Keratinocyte (primary cell): ENCODE results near the gene TRIM54. TPM values are rescaled to one million over a fixed set of nuclear protein-coding genes. Genes with fewer than 3 reads are reported as not detected.

Experiments
- DNase-seq: peaks from one replicate; pipeline ENCODE4 v3.0.0-alpha.2; 2011; ENCODE audit warnings: low read depth, missing footprints, low spot score
- FAIRE-seq: peaks from 2 replicates; lab custom pipeline; 2011; peaks lifted over from hg19 to GRCh38; lab: Jason Lieb, UNC
- H2AFZ ChIP-seq: 2 replicates; pipeline ENCODE4 v1.6.0; 2012; ENCODE audit warnings: low read length, control low read depth, inconsistent platforms; ENCODE audit not compliant: control insufficient read depth
- H3K27ac ChIP-seq: 2 replicates; pipeline ENCODE4 v1.5.1; 2011; ENCODE audit warnings: low read length; ENCODE audit not compliant: control insufficient read depth, insufficient read depth
- H3K27me3 ChIP-seq: 3 replicates; pipeline ENCODE4 v1.6.0; 2011; ENCODE audit warnings: low read length; ENCODE audit not compliant: control insufficient read depth, insufficient read depth; ENCODE audit errors: extremely low read depth
- H3K36me3 ChIP-seq, 2 experiments: 2 replicates in 1 of 2; 3 replicates in 1 of 2; pipeline ENCODE4 v1.5.1; 2011; ENCODE audit warnings: low read length in 2 of 2, mild to moderate bottlenecking in 1 of 2; ENCODE audit not compliant: control insufficient read depth in 2 of 2, insufficient read depth in 2 of 2; ENCODE audit errors: extremely low read depth in 1 of 2
- H3K4me1 ChIP-seq: 3 replicates; pipeline ENCODE4 v1.5.1; 2011; ENCODE audit warnings: low read length; ENCODE audit not compliant: control insufficient read depth, insufficient read depth; ENCODE audit errors: extremely low read depth
- H3K4me2 ChIP-seq: 3 replicates; pipeline ENCODE4 v1.6.0; 2011; ENCODE audit warnings: low read depth, low read length; ENCODE audit not compliant: control insufficient read depth, insufficient read depth; ENCODE audit errors: extremely low read depth
- H3K4me3 ChIP-seq, 3 experiments: fragments of 200-600 bp in 1 of 3; sonication (generic) in 1 of 3; 2 replicates in 2 of 3; 3 replicates in 1 of 3; pipeline ENCODE4 v1.5.1; 2011 to 2016; ENCODE audit warnings: low read length in 3 of 3, mild to moderate bottlenecking in 3 of 3, control low read depth in 2 of 3, inconsistent platforms in 1 of 3, low read depth in 1 of 3, mixed read lengths in 1 of 3, mixed run types in 1 of 3, moderate library complexity in 1 of 3; ENCODE audit not compliant: control insufficient read depth in 2 of 3, insufficient read depth in 2 of 3; ENCODE audit errors: extremely low read depth in 1 of 3
- H3K79me2 ChIP-seq: 2 replicates; pipeline ENCODE4 v1.6.0; 2012; ENCODE audit warnings: low read length; ENCODE audit not compliant: control insufficient read depth, insufficient read depth
- H3K9ac ChIP-seq: 3 replicates; pipeline ENCODE4 v1.6.0; 2011; ENCODE audit warnings: low read length; ENCODE audit not compliant: control insufficient read depth, insufficient read depth; ENCODE audit errors: extremely low read depth
- H3K9me1 ChIP-seq: 3 replicates; pipeline ENCODE4 v1.6.0; 2011; ENCODE audit warnings: low read length; ENCODE audit not compliant: control insufficient read depth, insufficient read depth; ENCODE audit errors: extremely low read depth
- H3K9me3 ChIP-seq: 2 replicates; pipeline ENCODE4 v1.5.1; 2012; ENCODE audit warnings: low read depth, low read length; ENCODE audit not compliant: control insufficient read depth
- H4K20me1 ChIP-seq: 3 replicates; pipeline ENCODE4 v1.6.0; 2011; ENCODE audit warnings: low read length; ENCODE audit not compliant: control insufficient read depth, insufficient read depth; ENCODE audit errors: extremely low read depth
- CTCF ChIP-seq, 3 experiments: IDR thresholded peaks in 1 of 3; conservative IDR thresholded peaks in 1 of 3; optimal IDR thresholded peaks in 1 of 3; 2 replicates in 2 of 3; 3 replicates in 1 of 3; pipeline versions ENCODE3 to v1.5.1; 2011; ENCODE audit warnings: low read length in 3 of 3, mild to moderate bottlenecking in 3 of 3, moderate library complexity in 2 of 3, control low read depth in 1 of 3, inconsistent platforms in 1 of 3; ENCODE audit not compliant: insufficient read depth in 2 of 3; ENCODE audit errors: extremely low read depth in 1 of 3
- EZH2 ChIP-seq: IDR thresholded peaks from one replicate; pipeline ENCODE4 v1.6.1; 2012; ENCODE audit warnings: inconsistent platforms, mild to moderate bottlenecking, low read length, moderate library complexity
- dilution Hi-C: fragments of 300-500 bp; cut with MboI; formaldehyde crosslinking; loops from one replicate; pipeline ENCODE4 v1.7.0; 2020; ENCODE audit warnings: low sequenced_read_pairs; ENCODE audit not compliant: extremely low pct_ligation_motif_present
- polyA plus RNA-seq, 5 experiments: library from polyadenylated mRNA; depleted of rRNA in 3 of 5; stranded (reverse) in 3 of 5; stranded (forward) in 1 of 5; unstranded in 1 of 5; fragments of >200 nt; gene quantifications; 1 replicate in 1 of 5; 2 replicates in 3 of 5; 3 replicates in 1 of 5; pipeline versions ENCODE4 v1.2.1 to v1.2.3, GENCODE V29; 2011 to 2012; ENCODE audit warnings: missing spikeins in 2 of 5, low read depth in 1 of 5, low replicate concordance in 1 of 5

Gene TRIM54
- polyA plus RNA-seq, 1 donor (not counting 4 experiments of a cell fraction or from before 2014, with no cell fraction given) = not detected

DNA sequence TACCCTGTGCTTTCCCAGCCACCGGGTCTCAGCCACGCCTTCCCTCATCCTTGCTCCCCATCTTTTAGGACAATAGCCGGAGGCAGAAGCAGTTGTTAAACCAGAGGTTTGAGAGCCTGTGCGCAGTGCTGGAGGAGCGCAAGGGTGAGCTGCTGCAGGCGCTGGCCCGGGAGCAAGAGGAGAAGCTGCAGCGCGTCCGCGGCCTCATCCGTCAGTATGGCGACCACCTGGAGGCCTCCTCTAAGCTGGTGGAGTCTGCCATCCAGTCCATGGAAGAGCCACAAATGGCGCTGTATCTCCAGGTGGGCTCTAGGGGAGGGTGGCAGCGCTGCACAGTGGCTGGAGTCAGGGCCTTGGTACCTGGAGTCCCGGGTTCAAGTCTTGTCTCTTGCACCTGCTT, 23.3 kb downstream of the TRIM54 start:
- no peak for TF ChIP-seq EZH2
- TF ChIP-seq CTCF (optimal IDR thresholded peaks at IDR 0.05 in 1 of 3, IDR thresholded peaks at IDR 0.05 in 1 of 3, conservative IDR thresholded peaks at IDR 0.05 in 1 of 3; ENCODE audit: extremely low read depth in 1 of 3, insufficient read depth in 2 of 3, low read length in 3 of 3) = no peak
- Histone ChIP-seq H3K4me2 (no peak overlapping the region), H3K4me1 (no peaks in the 10 kb centered on the region), H4K20me1 (peaks cover 2% of the 10 kb centered on the region), H2AFZ (no peak overlapping the region), H3K4me3 (no peak overlapping the region), H3K79me2 (no peaks in the 10 kb centered on the region), H3K27ac (no peak overlapping the region), H3K27me3 (peaks cover 41% of the 10 kb centered on the region), H3K9ac (no peak overlapping the region), H3K36me3 (peaks cover 0 to 3% of the 10 kb centered on the region in 2 experiments), H3K9me3 (no peaks in the 10 kb centered on the region), H3K9me1 (no peaks in the 10 kb centered on the region)
- no peak for DNase-seq
- FAIRE-seq = no peak
- dilution Hi-C loops = no loop called here

DNA sequence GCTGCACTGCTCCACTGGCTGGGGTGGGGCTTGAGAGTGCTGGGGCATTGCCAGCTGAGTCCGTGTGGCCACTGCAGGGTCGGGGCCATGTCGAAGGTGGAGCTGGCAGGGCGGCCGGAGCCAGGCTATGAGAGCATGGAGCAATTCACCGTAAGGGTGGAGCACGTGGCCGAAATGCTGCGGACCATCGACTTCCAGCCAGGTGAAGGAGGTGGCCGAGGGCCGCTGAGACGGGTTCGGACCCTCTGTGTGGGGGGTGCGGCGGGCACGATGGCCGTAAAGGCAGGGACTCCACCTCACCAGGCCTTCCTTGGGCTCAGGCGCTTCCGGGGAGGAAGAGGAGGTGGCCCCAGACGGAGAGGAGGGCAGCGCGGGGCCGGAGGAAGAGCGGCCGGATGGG, 23.9 kb downstream of the TRIM54 start:
- H4K20me1 ChIP-seq = peaks cover 2% of the 10 kb centered on the region
- peaks cover 41% of the 10 kb centered on the region for H3K27me3 ChIP-seq
- dilution Hi-C loops = no loop called here
- no peak for FAIRE-seq
- H3K9me3 ChIP-seq = no peaks in the 10 kb centered on the region
- H3K4me3 ChIP-seq = no peak overlapping the region
- H3K4me2 ChIP-seq = no peak overlapping the region
- H3K36me3 ChIP-seq = peaks cover 0 to 3% of the 10 kb centered on the region in 2 experiments
- TF ChIP-seq CTCF (optimal IDR thresholded peaks at IDR 0.05 in 1 of 3, IDR thresholded peaks at IDR 0.05 in 1 of 3, conservative IDR thresholded peaks at IDR 0.05 in 1 of 3; ENCODE audit: extremely low read depth in 1 of 3, insufficient read depth in 2 of 3, low read length in 3 of 3) (no peak), EZH2 (no peak)
- no peaks in the 10 kb centered on the region for H3K9me1 ChIP-seq
- H2AFZ ChIP-seq = no peak overlapping the region
- no peak overlapping the region for H3K9ac ChIP-seq
- no peaks in the 10 kb centered on the region for H3K4me1 ChIP-seq
- no peak overlapping the region for H3K27ac ChIP-seq
- H3K79me2 ChIP-seq = no peaks in the 10 kb centered on the region
- DNase-seq = no peak
